GM12878 (cell line): ENCODE data around the gene IPO11. TPM values are rescaled to one million over a fixed set of nuclear protein-coding genes. Genes with fewer than 3 reads are reported as not detected.

Experiments
- ATAC-seq: fragments of 200-7000 bp; cut with Tn5 transposase; 3 replicates; pipeline ENCODE4 v1.9.1; 2020; ENCODE audit warnings: mild to moderate bottlenecking, moderate library complexity
- BruUV-seq: library from RNA; stranded (reverse); fragments of 400-500 nt; replicated peaks from 2 replicates; lab custom pipeline; 2021; lab: Mats Ljungman, UMichigan
- CTCF ChIA-PET: fragments of 300-600 bp; sonication (Branson Sonifier 250); formaldehyde crosslinking; extraction: SDS; loops from one replicate; lab custom pipeline; 2021; ENCODE audit warnings: inconsistent platforms; lab: Yijun Ruan, JAX
- POLR2A ChIA-PET: fragments of 350-600 bp; formaldehyde crosslinking; extraction: SDS; loops from one replicate; lab custom pipeline; 2021; ENCODE audit warnings: inconsistent platforms; lab: Charles Lee
- RAD21 ChIA-PET: fragments of 300-600 bp; sonication (Branson Sonifier 250); formaldehyde crosslinking; loops from one replicate; lab custom pipeline; 2023; ENCODE audit warnings: antibody characterized with exemption; ENCODE audit not compliant: unreplicated experiment; lab: Charles Lee
- SMC1A ChIA-PET: fragments of 300-600 bp; sonication (Branson Sonifier 250); formaldehyde crosslinking; loops from one replicate; lab custom pipeline; 2023; ENCODE audit not compliant: unreplicated experiment, uncharacterized antibody; lab: Charles Lee
- DNase-seq: peaks from one replicate; pipeline ENCODE4 v3.0.0-alpha.2; 2011; ENCODE audit warnings: low read depth, low spot score
- FAIRE-seq: peaks from 3 replicates; lab custom pipeline; 2011; peaks lifted over from hg19 to GRCh38; lab: Jason Lieb, UNC
- H2AFZ ChIP-seq: 2 replicates; pipeline ENCODE4 v1.6.0; 2011; ENCODE audit warnings: low read depth, low read length, control low read depth; ENCODE audit not compliant: control insufficient read depth
- H3K27ac ChIP-seq: 2 replicates; pipeline ENCODE4 v1.5.1; 2011; ENCODE audit warnings: control low read depth; ENCODE audit not compliant: control insufficient read depth, insufficient read depth
- H3K27me3 ChIP-seq, 2 experiments: replicated peaks in 1 of 2; 2 replicates each; pipeline versions ENCODE4 v1.6.0 to v1.6.1; 2011; ENCODE audit warnings: low read length in 1 of 2; ENCODE audit not compliant: control insufficient read depth in 2 of 2, insufficient read depth in 2 of 2
- H3K36me3 ChIP-seq, 2 experiments: 2 replicates each; pipeline ENCODE4 v1.5.1; 2011; ENCODE audit warnings: low read length in 1 of 2; ENCODE audit not compliant: control insufficient read depth in 2 of 2, insufficient read depth in 2 of 2
- H3K4me1 ChIP-seq: 2 replicates; pipeline ENCODE4 v1.6.1; 2011; ENCODE audit warnings: mild to moderate bottlenecking, low read length, moderate library complexity, mixed read lengths; ENCODE audit not compliant: control insufficient read depth, insufficient read depth
- H3K4me2 ChIP-seq: 2 replicates; pipeline ENCODE4 v1.6.0; 2011; ENCODE audit warnings: control low read depth; ENCODE audit not compliant: control insufficient read depth, insufficient read depth
- H3K4me3 ChIP-seq: fragments of 200-600 bp; sonication (generic); 2 replicates; pipeline ENCODE4 v1.5.1; 2016
- H3K79me2 ChIP-seq: 2 replicates; pipeline ENCODE4 v1.6.0; 2011; ENCODE audit warnings: low read length; ENCODE audit not compliant: control insufficient read depth, insufficient read depth
- H3K9ac ChIP-seq: 2 replicates; pipeline ENCODE4 v1.8.0; 2011; ENCODE audit warnings: low read length, control low read depth, mixed read lengths; ENCODE audit not compliant: control insufficient read depth, insufficient read depth
- H3K9me3 ChIP-seq: replicated peaks from 3 replicates; pipeline ENCODE4 v1.5.1; 2011; ENCODE audit warnings: mild to moderate bottlenecking, low read length; ENCODE audit not compliant: control insufficient read depth, insufficient read depth
- H4K20me1 ChIP-seq: 2 replicates; pipeline ENCODE4 v1.6.0; 2011; ENCODE audit not compliant: control insufficient read depth, insufficient read depth
- CEBPB ChIP-seq, 2 experiments: fragments of 150-350 bp in 1 of 2; IDR thresholded peaks; 2 replicates each; pipeline ENCODE4 v1.6.1; 2012 to 2014; ENCODE audit warnings: low read depth in 2 of 2, low read length in 2 of 2, borderline replicate concordance in 1 of 2, inconsistent platforms in 1 of 2
- EZH2 ChIP-seq: IDR thresholded peaks from 2 replicates; pipeline ENCODE4 v1.6.1; 2012; ENCODE audit warnings: low read depth, mild to moderate bottlenecking, control low read depth, inconsistent platforms, low read length, borderline replicate concordance; ENCODE audit not compliant: control insufficient read depth
- HDAC6 ChIP-seq: fragments of 200-600 bp; sonication (generic); IDR thresholded peaks from one replicate; pipeline ENCODE4 v1.8.0; 2017; ENCODE audit warnings: antibody characterized with exemption; ENCODE audit not compliant: unreplicated experiment
- IRF3 ChIP-seq: fragments of 450-650 bp; IDR thresholded peaks from 2 replicates; pipeline ENCODE4 v1.6.1; 2014; ENCODE audit warnings: mild to moderate bottlenecking
- NFXL1 ChIP-seq: fragments of 450-650 bp; IDR thresholded peaks from 2 replicates; pipeline ENCODE4 v1.6.1; 2017; ENCODE audit warnings: antibody characterized with exemption, mild to moderate bottlenecking, borderline replicate concordance
- RELA ChIP-seq: fragments of 450-650 bp; IDR thresholded peaks from 2 replicates; pipeline ENCODE4 v1.8.0; 2014; ENCODE audit warnings: borderline replicate concordance; ENCODE audit not compliant: partially characterized antibody
- SIN3A ChIP-seq: IDR thresholded peaks from 2 replicates; pipeline ENCODE4 v1.6.1; 2012; ENCODE audit warnings: low read depth, low read length, improper control_type of control experiment
- SIX5 ChIP-seq: IDR thresholded peaks from 2 replicates; pipeline ENCODE4 v1.6.1; 2011; ENCODE audit warnings: mild to moderate bottlenecking, low read depth, low read length, moderate library complexity; ENCODE audit not compliant: severe bottlenecking
- SREBF2 ChIP-seq: IDR thresholded peaks from 2 replicates; pipeline ENCODE4 v1.6.1; 2012; ENCODE audit warnings: mild to moderate bottlenecking, low read length
- WGBS: methylation state at CpG from one replicate; pipeline ENCODE4 v1.1.6; 2016; ENCODE audit warnings: low lambda C conversion rate; ENCODE audit not compliant: insufficient replicate concordance, insufficient coverage; ENCODE audit errors: missing lambda C conversion rate; 5-methylcytosine and 5-hydroxymethylcytosine counted together
- in situ Hi-C: fragments of 300-500 bp; cut with MboI; formaldehyde crosslinking; loops from 9 replicates; pipeline ENCODE4 v1.14.3; 2018; ENCODE audit warnings: mixed read lengths
- intact Hi-C: fragments of 100-400 bp; cut with micrococcal nuclease; formaldehyde crosslinking; loops from one replicate; pipeline ENCODE4 v1.14.2; 2022; ENCODE audit not compliant: unreplicated experiment
- polyA plus RNA-seq, 11 experiments: library from polyadenylated mRNA; depleted of rRNA in 4 of 11; unstranded in 6 of 11; stranded (reverse) in 5 of 11; fragments of >200 nt; fragmentation: Nextera tagmentation in 4 of 11; fragmentation: Illumina TruSeq in 1 of 11; extraction: Ambion mirVana in 4 of 11; extraction: Trizol in 1 of 11; gene quantifications; 1 replicate in 1 of 11; 2 replicates in 10 of 11; pipeline versions ENCODE4 v1.2.1 to v1.2.3, GENCODE V29; 2011 to 2016; ENCODE audit warnings: inconsistent platforms in 2 of 11, missing spikeins in 2 of 11, low read depth in 1 of 11
- total RNA-seq, 4 experiments: library from RNA; depleted of rRNA in 3 of 4; stranded (reverse); fragments of >200 nt in 3 of 4; fragmentation: Illumina TruSeq in 1 of 4; extraction: Trizol in 1 of 4; gene quantifications; 2 replicates each; pipeline versions ENCODE4 v1.2.1 to v1.2.3, GENCODE V29; 2013 to 2021
- TF ChIP-seq, protein P1 (sequence below): fragments of 450-650 bp; IDR thresholded peaks from 2 replicates; pipeline ENCODE4 v1.6.1; 2017; ENCODE audit warnings: mild to moderate bottlenecking, low read depth, inconsistent platforms; ENCODE audit not compliant: poor library complexity, severe bottlenecking
- TF ChIP-seq, protein P2 (sequence below): fragments of 450-650 bp; IDR thresholded peaks from 2 replicates; pipeline ENCODE4 v1.6.1; 2016; ENCODE audit warnings: mild to moderate bottlenecking, moderate library complexity, borderline replicate concordance

IPO11 gene
- total and polyA plus RNA-seq, 10 of the 15 experiments (the other 5 are each of a cell fraction or from before 2014, with no cell fraction given): 14.1 to 49.3 (median 29.8) TPM

GRCh38 chr5:62475072-62475471, 62.5 kb downstream of the IPO11 start:
- no TSS peak for BruUV-seq
- POLR2A ChIA-PET: no interaction called here
- FAIRE-seq: no peak
- Histone ChIP-seq H2AFZ (no peak overlapping the region), H3K4me3 (no peak overlapping the region), H4K20me1 (no peaks in the 10 kb centered on the region), H3K9me3 (no peaks in the 10 kb centered on the region), H3K4me2 (no peak overlapping the region), H3K27me3 (no peaks in the 10 kb centered on the region), H3K27ac (no peak overlapping the region), H3K9ac (no peak overlapping the region), H3K4me1 (no peaks in the 10 kb centered on the region), H3K36me3 (peaks cover 0 to 5% of the 10 kb centered on the region in 2 experiments; a peak in 2 of 4 replicates), H3K79me2 (no peaks in the 10 kb centered on the region)
- in situ Hi-C loops (no loop called here), intact Hi-C loops (no loop called here)
- RAD21 ChIA-PET: interaction anchor here (1.0 kb wide), 1 partner anchor 9 kb away, joined by 3 read pairs; no protein-coding TSS in a partner anchor
- no peak for ATAC-seq
- TF ChIP-seq, protein P1, sequence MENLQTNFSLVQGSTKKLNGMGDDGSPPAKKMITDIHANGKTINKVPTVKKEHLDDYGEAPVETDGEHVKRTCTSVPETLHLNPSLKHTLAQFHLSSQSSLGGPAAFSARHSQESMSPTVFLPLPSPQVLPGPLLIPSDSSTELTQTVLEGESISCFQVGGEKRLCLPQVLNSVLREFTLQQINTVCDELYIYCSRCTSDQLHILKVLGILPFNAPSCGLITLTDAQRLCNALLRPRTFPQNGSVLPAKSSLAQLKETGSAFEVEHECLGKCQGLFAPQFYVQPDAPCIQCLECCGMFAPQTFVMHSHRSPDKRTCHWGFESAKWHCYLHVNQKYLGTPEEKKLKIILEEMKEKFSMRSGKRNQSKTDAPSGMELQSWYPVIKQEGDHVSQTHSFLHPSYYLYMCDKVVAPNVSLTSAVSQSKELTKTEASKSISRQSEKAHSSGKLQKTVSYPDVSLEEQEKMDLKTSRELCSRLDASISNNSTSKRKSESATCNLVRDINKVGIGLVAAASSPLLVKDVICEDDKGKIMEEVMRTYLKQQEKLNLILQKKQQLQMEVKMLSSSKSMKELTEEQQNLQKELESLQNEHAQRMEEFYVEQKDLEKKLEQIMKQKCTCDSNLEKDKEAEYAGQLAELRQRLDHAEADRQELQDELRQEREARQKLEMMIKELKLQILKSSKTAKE: no peak
- no peak for TF ChIP-seq EZH2
- TF ChIP-seq SIX5: no peak
- no peak for TF ChIP-seq NFXL1
- no peak for TF ChIP-seq HDAC6
- no peak for TF ChIP-seq CEBPB (IDR thresholded peaks at IDR 0.05; ENCODE audit: borderline replicate concordance in 1 of 2, low read depth in 2 of 2, low read length in 2 of 2)
- TF ChIP-seq, protein P2, sequence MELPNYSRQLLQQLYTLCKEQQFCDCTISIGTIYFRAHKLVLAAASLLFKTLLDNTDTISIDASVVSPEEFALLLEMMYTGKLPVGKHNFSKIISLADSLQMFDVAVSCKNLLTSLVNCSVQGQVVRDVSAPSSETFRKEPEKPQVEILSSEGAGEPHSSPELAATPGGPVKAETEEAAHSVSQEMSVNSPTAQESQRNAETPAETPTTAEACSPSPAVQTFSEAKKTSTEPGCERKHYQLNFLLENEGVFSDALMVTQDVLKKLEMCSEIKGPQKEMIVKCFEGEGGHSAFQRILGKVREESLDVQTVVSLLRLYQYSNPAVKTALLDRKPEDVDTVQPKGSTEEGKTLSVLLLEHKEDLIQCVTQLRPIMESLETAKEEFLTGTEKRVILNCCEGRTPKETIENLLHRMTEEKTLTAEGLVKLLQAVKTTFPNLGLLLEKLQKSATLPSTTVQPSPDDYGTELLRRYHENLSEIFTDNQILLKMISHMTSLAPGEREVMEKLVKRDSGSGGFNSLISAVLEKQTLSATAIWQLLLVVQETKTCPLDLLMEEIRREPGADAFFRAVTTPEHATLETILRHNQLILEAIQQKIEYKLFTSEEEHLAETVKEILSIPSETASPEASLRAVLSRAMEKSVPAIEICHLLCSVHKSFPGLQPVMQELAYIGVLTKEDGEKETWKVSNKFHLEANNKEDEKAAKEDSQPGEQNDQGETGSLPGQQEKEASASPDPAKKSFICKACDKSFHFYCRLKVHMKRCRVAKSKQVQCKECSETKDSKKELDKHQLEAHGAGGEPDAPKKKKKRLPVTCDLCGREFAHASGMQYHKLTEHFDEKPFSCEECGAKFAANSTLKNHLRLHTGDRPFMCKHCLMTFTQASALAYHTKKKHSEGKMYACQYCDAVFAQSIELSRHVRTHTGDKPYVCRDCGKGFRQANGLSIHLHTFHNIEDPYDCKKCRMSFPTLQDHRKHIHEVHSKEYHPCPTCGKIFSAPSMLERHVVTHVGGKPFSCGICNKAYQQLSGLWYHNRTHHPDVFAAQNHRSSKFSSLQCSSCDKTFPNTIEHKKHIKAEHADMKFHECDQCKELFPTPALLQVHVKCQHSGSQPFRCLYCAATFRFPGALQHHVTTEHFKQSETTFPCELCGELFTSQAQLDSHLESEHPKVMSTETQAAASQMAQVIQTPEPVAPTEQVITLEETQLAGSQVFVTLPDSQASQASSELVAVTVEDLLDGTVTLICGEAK: no peak
- TF ChIP-seq RELA: no peak
- no peak for TF ChIP-seq SREBF2
- no peak for TF ChIP-seq IRF3
- no peak for TF ChIP-seq SIN3A
- 97% methylated on average over 9 of the region's 9 CpGs for WGBS
- SMC1A ChIA-PET: interaction anchor here (0.9 to 1.2 kb wide), 2 partner anchors 15 to 19 kb away, joined by 3 to 5 read pairs; no protein-coding TSS in a partner anchor
- DNase-seq: no peak
- CTCF ChIA-PET: interaction anchor here (1.2 to 1.5 kb wide), 3 partner anchors 11 to 303 kb away, joined by 3 to 5 read pairs (median 3); no protein-coding TSS in a partner anchor
